ENCODE results near the gene RIPOR2.
"Not testable (repeated sequence)": the region's sequence is repeated elsewhere in the genome, so short reads cannot be mapped to it uniquely, and the experiment has no call there.

The RIPOR2 gene

GRCh38 chr6:24924580-24925356, 11.0 kb downstream of the RIPOR2 start:
- peak in 1 of 5 experiments; percentile 49 for DNase-seq

- DNase-seq: peak in 1 of 5 experiments; percentile 77
Measured at GRCh38 chr6:24923885-24924401, 11.8 kb downstream of the RIPOR2 start.

- DNase-seq: no peak
Measured at GRCh38 chr6:24922814-24923213, 12.9 kb downstream of the RIPOR2 start.

GRCh38 chr6:24922170-24922569, 13.6 kb downstream of the RIPOR2 start:
- DNase-seq: no peak

- no peak for DNase-seq
Measured at GRCh38 chr6:24920136-24920535, 15.6 kb downstream of the RIPOR2 start.

- no peak for DNase-seq
Measured at GRCh38 chr6:24919056-24919892, 16.5 kb downstream of the RIPOR2 start.

GRCh38 chr6:24918641-24919055, 17.1 kb downstream of the RIPOR2 start:
- DNase-seq: no peak

- no peak for DNase-seq
Measured at GRCh38 chr6:24916496-24916895, 19.3 kb downstream of the RIPOR2 start.

- DNase-seq: no peak
Measured at GRCh38 chr6:24915641-24916040, 20.1 kb downstream of the RIPOR2 start.

- not testable (repeated sequence) for DNase-seq
Measured at GRCh38 chr6:24914082-24914481, 21.7 kb downstream of the RIPOR2 start.

- no peak for DNase-seq
Measured at GRCh38 chr6:24911796-24912382, 23.9 kb downstream of the RIPOR2 start.

- DNase-seq: peak; percentile 24 to 64 (median 38)
Measured at GRCh38 chr6:24910961-24911725, 24.6 kb downstream of the RIPOR2 start.

GRCh38 chr6:24910331-24910960, 25.3 kb downstream of the RIPOR2 start:
- DNase-seq: peak in 3 of 5 experiments; percentile 11 to 58 (median 33)

GRCh38 chr6:24909241-24910216, 26.2 kb downstream of the RIPOR2 start:
- DNase-seq: no peak

GRCh38 chr6:24908650-24909035, 27.1 kb downstream of the RIPOR2 start:
- no peak for DNase-seq

GRCh38 chr6:24907919-24908649, 27.7 kb downstream of the RIPOR2 start:
- peak in 1 of 5 experiments; percentile 40 for DNase-seq

GRCh38 chr6:24906314-24906713, 29.4 kb downstream of the RIPOR2 start:
- no peak for DNase-seq

GRCh38 chr6:24905483-24905882, 30.3 kb downstream of the RIPOR2 start:
- no peak for DNase-seq

GRCh38 chr6:24903681-24904080, 32.1 kb downstream of the RIPOR2 start:
- DNase-seq: no peak

GRCh38 chr6:24902782-24903181, 33.0 kb downstream of the RIPOR2 start:
- DNase-seq: no peak
